HG03469 (cell line): ENCODE measurements around the gene LGALS3BP.

Experiments
- ATAC-seq: cut with Tn5 transposase; IDR thresholded peaks from one replicate; pipeline ENCODE4 v1.9.1; 2021; ENCODE audit warnings: mild to moderate bottlenecking, moderate library complexity, moderate number of reproducible peaks; ENCODE audit not compliant: unreplicated experiment

The LGALS3BP gene

GRCh38 chr17:78999947-79000395 lies 20.2 kb upstream of the LGALS3BP start:
- ATAC-seq, result no peak

- ATAC-seq, result no peak
These were observed 19.5 kb upstream of the LGALS3BP start for GRCh38 chr17:78999056-78999768.

- no peak for ATAC-seq
These were observed 18.8 kb upstream of the LGALS3BP start for GRCh38 chr17:78998311-78999055.

GRCh38 chr17:78997881-78998280 lies 18.2 kb upstream of the LGALS3BP start:
- ATAC-seq, result no peak

- no peak for ATAC-seq
These were observed 17.6 kb upstream of the LGALS3BP start for GRCh38 chr17:78997231-78997741.

- no peak for ATAC-seq
These were observed 17.1 kb upstream of the LGALS3BP start for GRCh38 chr17:78996781-78997201.

- no peak for ATAC-seq
These were observed 16.2 kb upstream of the LGALS3BP start for GRCh38 chr17:78995761-78996451.

GRCh38 chr17:78995022-78995760 lies 15.5 kb upstream of the LGALS3BP start:
- no peak for ATAC-seq

- ATAC-seq, result no peak
These were observed 14.4 kb upstream of the LGALS3BP start for GRCh38 chr17:78993981-78994671.

- no peak for ATAC-seq
These were observed 13.7 kb upstream of the LGALS3BP start for GRCh38 chr17:78993241-78993956.

- no peak for ATAC-seq
These were observed 13.0 kb upstream of the LGALS3BP start for GRCh38 chr17:78992542-78993212.

GRCh38 chr17:78991906-78992532 lies 12.3 kb upstream of the LGALS3BP start:
- no peak for ATAC-seq

GRCh38 chr17:78991017-78991738 lies 11.5 kb upstream of the LGALS3BP start:
- ATAC-seq, result no peak

GRCh38 chr17:78990349-78991016 lies 10.8 kb upstream of the LGALS3BP start:
- ATAC-seq, result no peak

- ATAC-seq, result no peak
These were observed 8.4 kb upstream of the LGALS3BP start for GRCh38 chr17:78988152-78988551.

GRCh38 chr17:78986649-78987328 lies 7.1 kb upstream of the LGALS3BP start:
- ATAC-seq, result no peak
